Measurements from ENCODE around the gene BTBD1.
"Not testable (repeated sequence)": the region's sequence is repeated elsewhere in the genome, so short reads cannot be mapped to it uniquely, and the experiment has no call there.

BTBD1 gene

DNA sequence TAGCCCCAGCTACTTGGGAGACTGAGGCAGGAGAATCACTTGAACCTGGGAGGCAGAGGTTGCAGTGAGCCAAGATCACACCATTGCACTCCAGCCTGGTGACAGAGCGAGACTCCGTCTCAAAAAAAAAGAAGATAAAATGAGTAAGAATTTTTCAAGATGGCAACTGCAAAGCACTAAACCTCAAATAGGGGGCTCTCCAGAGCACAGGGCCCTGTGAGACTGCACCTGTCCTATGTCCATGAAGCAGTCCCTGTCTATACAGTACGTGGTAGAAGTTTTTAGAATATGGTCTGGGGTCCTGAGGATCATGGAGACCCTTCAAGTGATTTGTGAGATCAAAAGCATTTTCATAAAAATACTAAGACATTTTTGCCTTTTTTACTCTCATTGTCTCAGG is 18.4 kb upstream of the BTBD1 start:
- DNase-seq (ENCODE audit: low read depth); H3K4me3 ChIP-seq (ENCODE audit: low read depth, low read length): not testable (repeated sequence)
- TF ChIP-seq, protein P1, sequence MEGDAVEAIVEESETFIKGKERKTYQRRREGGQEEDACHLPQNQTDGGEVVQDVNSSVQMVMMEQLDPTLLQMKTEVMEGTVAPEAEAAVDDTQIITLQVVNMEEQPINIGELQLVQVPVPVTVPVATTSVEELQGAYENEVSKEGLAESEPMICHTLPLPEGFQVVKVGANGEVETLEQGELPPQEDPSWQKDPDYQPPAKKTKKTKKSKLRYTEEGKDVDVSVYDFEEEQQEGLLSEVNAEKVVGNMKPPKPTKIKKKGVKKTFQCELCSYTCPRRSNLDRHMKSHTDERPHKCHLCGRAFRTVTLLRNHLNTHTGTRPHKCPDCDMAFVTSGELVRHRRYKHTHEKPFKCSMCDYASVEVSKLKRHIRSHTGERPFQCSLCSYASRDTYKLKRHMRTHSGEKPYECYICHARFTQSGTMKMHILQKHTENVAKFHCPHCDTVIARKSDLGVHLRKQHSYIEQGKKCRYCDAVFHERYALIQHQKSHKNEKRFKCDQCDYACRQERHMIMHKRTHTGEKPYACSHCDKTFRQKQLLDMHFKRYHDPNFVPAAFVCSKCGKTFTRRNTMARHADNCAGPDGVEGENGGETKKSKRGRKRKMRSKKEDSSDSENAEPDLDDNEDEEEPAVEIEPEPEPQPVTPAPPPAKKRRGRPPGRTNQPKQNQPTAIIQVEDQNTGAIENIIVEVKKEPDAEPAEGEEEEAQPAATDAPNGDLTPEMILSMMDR (conservative IDR thresholded peaks at IDR 0.05; ENCODE audit: low read depth, low read length): peak; percentile 14

DNA sequence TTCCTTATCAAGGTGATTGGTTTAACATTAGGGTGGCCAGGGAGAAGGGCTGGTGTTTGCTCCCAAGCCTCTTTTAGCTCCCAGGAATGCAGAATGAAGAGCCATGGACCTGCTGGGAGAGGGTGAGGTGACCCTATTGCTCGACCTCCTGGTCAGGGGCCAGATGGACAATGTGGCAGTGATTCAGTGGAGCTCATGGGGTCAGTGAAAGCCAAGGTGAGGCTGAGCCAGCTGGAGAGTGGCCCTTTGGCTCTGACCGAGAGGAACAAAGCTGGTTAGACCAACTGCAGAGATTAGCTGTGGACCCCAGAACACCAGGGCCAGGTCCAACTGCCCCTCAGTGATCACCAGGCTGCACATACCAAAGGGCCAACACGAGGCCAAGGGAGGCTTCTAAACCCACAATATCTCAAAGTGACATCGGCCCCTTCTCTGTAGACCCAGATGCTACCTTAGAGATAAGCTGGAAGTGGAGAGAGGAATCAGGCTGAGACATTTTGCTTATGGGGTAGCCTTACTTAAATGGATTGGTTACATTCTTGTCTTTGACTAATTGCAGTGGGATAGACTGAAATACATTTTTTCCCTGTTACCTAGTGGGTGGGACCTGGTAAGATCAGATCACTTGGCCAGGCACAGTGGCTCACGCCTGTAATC is 15.8 kb upstream of the BTBD1 start:
- TF ChIP-seq, protein P1 (conservative IDR thresholded peaks at IDR 0.05; ENCODE audit: low read depth, low read length): no peak

DNA sequence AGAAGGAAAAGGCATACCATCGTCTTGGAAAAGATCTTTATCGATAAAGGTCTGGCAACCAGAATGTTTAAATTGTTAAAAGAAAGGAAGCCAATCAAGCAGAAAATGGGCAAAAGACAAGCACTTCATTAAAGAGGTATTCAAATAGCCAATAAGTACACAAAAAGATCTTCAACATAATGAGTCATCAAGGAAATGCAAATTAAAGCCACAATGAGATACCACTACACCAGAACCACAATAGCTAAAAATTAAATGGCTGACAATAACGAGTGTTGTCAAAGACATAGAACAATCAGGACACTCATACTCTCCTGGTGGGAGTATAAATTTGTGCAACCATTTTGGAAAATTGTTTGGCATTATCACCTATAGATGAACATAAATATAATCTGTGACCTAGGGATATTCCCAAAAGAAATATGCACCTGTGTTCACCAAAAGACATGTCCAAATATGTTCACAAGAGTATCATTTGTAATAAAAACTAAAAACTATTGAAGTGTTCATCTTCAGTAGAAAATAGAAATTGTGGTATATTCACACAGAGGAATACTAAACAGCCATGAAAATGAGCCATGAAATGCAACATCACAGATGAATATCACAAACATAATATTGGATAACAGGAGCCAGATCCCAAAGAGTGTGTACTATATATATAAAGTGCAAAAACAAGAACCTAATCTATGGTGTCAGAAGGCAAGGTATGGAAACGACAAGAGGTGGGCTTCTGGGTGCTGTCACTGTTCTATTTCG is 14.4 kb upstream of the BTBD1 start:
- TF ChIP-seq, protein P1 (conservative IDR thresholded peaks at IDR 0.05; ENCODE audit: low read depth, low read length): no peak
- DNase-seq (ENCODE audit: low read depth): no peak
- no peak overlapping the region for H3K4me3 ChIP-seq (ENCODE audit: low read depth, low read length)

More for the DNA sequence above, 15.8 kb upstream of the BTBD1 start:
- no peak for DNase-seq (ENCODE audit: low read depth)
- no peak overlapping the region for H3K4me3 ChIP-seq (ENCODE audit: low read depth, low read length)

DNA sequence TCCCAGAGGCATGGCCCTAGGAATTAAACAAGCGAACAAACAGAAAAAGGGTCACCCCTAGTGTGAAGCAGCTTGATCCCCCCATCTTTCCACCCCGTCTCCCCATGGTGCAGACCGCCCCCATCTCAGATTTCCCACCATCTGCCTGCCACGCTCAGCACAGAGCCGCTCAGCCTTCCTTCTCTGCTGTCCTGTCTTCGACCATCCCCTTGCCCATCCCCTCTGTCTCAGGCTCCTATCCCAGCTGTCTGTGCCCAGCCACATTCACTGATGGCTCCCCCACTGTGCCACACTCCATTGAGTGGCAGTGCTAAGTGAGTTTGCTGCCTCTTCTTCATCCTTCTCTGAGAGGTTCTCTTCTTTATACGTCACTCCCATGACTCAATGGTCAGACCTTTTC is 11.7 kb upstream of the BTBD1 start:
- no peak overlapping the region for H3K4me3 ChIP-seq (ENCODE audit: low read depth, low read length)
- DNase-seq (ENCODE audit: low read depth): no peak
- TF ChIP-seq, protein P1 (conservative IDR thresholded peaks at IDR 0.05; ENCODE audit: low read depth, low read length): no peak

DNA sequence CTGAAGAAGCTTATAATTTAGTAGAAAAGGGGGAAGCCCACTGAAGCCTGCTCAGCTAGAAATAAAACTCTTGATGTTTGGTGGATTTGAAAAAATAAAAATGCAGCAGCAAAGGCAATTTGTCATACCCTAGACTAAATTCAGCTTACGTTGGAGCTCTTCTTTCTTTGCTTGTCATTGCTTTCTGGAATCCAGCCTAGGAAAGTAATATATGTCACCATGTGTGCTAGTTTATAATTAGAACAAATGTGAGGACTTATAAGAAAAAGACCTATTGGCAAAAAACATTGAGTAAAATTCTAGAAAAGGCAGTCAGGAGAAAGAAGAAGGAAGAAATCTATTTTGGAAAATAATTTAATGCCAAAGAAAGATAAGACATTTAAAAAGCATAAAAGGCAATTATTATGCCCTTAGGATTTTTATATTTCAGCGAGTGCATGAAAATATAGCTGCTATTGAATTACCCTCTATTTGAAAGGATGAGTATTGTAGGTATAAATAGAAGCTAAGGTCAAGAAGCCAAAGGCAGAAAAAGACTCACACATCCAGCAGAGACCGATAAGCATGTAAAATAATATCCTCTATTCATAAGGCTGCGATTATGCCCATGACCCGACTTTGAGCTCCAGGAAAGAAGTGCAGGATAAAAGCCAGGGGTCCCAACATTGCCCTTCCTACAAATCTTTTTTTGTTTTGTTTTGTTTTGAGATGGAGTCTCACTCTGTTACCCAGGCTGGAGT is 10.6 kb upstream of the BTBD1 start:
- no peak for DNase-seq (ENCODE audit: low read depth)
- TF ChIP-seq, protein P1 (conservative IDR thresholded peaks at IDR 0.05; ENCODE audit: low read depth, low read length): no peak
- H3K4me3 ChIP-seq (ENCODE audit: low read depth, low read length): no peak overlapping the region

DNA sequence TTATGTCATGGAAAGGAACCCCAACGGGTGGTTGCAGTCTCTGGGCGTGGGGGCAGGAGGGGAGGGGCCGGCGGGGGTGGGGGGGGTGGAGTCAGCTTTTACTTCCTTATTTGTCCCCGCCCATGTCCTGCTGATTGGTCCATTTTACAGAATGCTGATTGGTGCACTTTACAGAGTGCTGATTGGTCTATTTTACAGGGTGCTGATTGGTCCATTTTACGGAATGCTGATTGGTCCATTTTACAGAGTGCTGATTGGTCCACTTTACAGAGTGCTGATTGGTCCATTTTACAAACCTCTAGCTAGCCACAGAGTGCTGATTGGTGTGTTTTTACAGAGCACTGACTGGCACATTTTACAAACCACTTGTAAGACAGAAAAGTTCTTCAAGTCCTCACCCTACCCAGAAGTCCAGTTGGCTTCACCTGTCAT is 2.2 kb upstream of the BTBD1 start:
- H3K4me3 ChIP-seq (ENCODE audit: low read depth, low read length): not testable (repeated sequence)
- peak; percentile 48 for DNase-seq (ENCODE audit: low read depth)

DNA sequence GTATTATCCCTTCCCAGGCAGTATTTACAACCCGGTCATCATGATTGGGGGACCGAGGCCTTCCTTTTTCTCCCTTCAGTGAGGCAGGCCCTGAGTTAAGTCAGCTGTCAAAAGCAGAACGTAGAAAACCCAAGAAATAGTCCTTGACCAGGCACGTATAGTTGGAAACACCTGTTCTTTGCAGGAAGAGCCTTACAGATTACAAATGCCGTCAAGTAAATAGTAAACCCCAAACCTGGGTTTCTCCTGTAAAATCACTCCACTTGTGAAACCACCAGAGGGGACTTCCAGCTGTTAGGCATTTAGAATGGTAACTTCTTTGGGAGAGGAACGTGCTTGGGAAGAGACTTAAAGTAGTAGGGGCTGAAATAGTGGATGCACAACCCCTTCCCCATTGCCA is 1.0 kb upstream of the BTBD1 start:
- TF ChIP-seq, protein P1 (conservative IDR thresholded peaks at IDR 0.05; ENCODE audit: low read depth, low read length): no peak
- no peak for DNase-seq (ENCODE audit: low read depth)
- no peak overlapping the region for H3K4me3 ChIP-seq (ENCODE audit: low read depth, low read length)

Data from choroid plexus epithelial cell (primary cell).